Measurements from ENCODE around the gene FAM83C.

GRCh38 chr20:35248641-35249475 is 43.4 kb downstream of the FAM83C start:
- TF ChIP-seq CTCF (conservative IDR thresholded peaks at IDR 0.05 in 1 of 2, IDR thresholded peaks at IDR 0.05 in 1 of 2; ENCODE audit: low read depth in 1 of 2, low read length in 2 of 2) = no peak
- TF ChIP-seq EZH2 (IDR thresholded peaks at IDR 0.05; ENCODE audit: low read length, missing control alignments) = no peak

All from fibroblast of lung (primary cell).